Measurements from ENCODE around the gene ICOS.
"Not testable (repeated sequence)": the region's sequence is repeated elsewhere in the genome, so short reads cannot be mapped to it uniquely, and the experiment has no call there.

The ICOS gene

DNA sequence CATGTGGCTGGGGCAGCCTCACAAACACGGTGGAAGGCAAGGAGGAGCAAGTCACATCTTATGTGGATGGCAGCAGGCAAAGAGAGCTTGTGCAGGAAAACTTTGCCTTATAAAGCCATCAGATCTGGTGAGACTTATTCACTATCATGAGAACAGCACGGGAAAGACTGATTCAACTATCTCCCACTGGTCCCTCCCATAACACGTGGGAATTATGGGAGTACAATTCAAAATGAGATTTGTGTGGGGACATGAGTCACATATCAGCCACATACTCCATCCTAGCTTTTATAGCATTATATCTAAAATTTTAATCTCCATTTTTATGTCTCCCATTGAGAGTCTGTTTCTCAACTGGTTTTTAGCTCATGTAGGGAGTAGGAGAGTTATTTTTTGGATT is 45.7 kb downstream of the ICOS start:
- DNase-seq, result no peak

DNA sequence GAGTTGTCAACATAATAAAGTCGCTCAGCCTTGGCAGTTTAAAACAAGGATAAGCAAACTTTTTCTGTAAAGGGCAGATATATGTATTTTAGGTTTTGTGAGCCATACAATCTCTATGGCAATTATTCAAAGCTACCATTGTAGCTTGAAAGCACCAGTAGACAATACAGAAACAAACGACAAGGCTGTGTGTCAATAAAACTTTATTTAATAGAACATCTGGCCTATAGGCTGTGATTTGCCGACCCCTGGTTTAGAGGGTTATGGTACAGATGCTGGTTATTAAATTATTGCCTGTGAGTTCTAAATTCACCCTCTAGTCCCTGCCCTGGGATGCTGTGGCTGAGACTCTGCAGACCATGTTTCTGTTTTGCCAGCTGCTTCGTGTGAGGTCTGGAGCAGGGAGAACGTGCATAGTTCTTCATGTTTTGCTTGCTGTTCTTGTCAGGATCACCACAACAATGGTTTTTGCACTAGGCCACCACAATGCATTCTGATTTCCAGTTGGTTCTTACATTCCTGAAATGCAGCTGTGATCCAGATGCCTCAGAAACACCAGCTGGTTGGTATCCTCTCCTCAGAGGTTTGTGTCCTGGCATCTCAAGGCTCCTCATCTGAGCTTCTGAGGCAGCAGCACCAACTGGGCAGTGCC is 46.6 kb downstream of the ICOS start:
- no peak for DNase-seq

- DNase-seq, result not testable (repeated sequence)
These were observed 49.4 kb downstream of the ICOS start for GRCh38 chr2:203985978-203986377.

DNA sequence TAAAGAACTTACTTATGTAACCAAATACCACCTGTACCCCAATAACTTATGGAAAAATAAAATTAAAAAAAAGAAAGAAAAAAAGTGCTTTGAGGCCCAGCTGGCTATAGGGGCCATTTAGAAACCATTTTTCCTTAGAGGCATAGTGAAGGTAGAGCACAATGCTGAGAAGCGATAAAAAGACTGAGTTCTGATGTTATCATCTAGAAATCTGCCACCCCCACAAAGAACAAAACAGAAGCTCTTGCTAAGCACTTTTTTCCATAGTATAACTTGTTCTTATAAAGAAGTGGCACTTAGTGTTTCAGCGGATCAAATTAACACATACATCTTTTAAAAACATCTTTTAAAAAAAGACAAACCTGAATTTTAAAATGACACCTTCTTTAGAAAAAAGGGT is 51.4 kb downstream of the ICOS start:
- DNase-seq, result no peak

- DNase-seq, result no peak
These were observed 52.1 kb downstream of the ICOS start for GRCh38 chr2:203988500-203989260.

DNA sequence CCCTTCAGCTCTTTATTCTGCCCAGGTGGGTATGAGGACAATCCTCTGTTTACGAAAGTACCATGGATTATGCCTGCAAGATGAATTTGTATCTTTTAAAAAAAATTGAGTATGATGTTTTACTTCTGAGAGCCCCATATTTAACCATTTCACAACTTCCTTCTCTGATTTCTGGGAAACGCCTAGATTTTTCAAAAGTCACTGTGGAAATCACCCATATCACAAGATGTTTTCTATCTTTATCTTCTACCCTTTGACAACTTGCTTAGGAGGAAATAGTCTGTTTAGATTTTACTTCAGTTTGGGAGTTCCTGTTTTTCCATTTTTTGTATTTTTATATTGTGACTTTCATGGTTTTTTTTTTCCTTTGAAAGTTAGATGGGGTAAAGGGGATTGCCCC is 53.0 kb downstream of the ICOS start:
- no peak for DNase-seq

GRCh38 chr2:203992509-203992908 is 55.9 kb downstream of the ICOS start:
- no peak for DNase-seq

GRCh38 chr2:203993011-203993410 is 56.4 kb downstream of the ICOS start:
- no peak for DNase-seq

GRCh38 chr2:203993560-203993959 is 57.0 kb downstream of the ICOS start:
- no peak for DNase-seq

DNA sequence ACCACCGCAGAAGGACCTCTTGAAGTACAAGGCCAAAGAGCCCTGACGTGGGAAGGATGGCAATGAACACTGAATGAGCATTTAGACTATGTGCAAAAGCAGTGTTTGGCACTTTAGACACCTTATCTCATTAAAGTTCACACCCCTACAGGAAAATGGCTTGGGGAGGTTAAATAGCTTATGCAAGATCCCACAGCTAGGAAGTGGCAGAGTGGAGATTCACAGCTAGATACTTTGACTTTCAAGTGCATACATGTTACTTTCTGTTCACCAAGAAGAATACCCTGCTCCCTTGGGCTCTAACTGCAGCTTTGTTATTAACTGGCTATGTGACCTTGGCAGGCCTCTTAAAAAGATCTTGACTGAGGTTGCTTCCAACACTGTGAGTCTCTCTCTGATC is 58.2 kb downstream of the ICOS start:
- no peak for DNase-seq

DNA sequence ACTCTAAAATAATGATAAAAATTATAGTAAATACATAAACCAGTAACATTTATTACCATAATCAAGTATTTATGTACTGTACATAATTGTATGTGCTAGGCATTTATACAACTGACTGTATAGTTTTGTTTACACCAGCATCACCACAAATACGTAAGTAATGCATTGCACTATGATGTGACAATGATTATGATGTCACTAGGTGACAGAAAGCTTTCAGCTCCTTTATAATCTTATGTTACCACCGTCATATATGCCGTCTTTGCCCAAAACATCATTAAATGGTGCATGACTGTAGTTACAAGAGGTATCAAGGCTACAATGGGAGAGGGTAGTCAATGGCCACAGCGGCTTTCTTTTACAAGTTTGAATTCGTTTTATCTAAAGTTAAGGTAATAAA is 60.1 kb downstream of the ICOS start:
- no peak for DNase-seq

DNA sequence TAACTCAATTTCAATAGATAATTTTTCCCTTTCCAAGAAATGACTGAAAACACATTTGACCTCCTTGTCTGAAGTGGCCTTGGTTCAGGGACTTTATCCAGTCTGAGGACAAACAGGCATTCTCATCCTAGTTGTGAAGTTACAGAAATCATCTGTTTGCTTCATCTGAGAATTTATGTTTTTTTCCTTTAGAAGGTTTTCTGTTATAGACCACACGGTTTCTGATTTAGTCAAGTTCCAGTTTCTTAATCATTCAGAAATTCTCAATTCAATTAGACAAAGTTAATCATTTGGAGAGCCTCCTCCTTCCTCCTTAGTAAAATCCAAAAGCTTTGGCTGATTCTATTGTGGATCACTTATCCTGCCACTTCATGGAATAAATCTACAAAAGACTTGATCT is 60.9 kb downstream of the ICOS start:
- no peak for DNase-seq

DNA sequence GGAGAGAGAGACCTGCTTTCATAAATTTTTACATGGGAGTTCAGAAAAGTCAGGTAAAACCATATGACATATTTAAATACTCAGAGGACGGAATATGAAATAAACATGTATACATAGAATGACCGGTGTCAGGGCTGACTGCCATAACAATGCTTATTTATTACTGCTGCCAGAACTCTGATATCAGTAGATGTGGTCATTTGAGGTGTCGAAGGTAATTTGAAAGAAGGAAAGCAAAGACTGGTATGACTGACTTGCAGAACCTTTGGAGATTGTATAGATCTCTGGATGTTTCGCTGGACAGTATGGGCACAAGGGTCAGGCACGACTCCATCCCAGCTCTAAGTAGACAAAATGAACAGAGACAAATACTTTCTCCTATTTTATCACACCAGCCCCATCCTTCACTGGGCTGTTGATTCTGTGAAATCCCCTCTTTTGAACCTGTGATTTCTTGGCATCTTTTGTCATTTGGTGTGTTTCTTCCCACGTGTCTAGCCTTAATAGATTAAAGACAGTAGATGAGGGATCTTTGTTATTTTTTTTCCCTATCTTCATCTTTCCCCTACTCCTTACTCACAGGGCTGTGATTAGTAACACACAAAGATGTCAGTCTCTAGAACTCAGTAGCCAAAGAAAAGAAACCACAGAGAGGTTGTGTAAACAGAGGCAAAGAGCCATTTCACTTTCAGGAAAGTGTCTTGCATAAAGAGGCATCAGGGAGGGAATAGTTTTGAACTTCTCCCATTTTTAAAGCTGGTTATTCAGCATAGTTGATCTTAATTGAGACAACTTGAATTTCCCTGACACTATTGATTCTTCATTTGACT is 61.6 kb downstream of the ICOS start:
- no peak for DNase-seq

DNA sequence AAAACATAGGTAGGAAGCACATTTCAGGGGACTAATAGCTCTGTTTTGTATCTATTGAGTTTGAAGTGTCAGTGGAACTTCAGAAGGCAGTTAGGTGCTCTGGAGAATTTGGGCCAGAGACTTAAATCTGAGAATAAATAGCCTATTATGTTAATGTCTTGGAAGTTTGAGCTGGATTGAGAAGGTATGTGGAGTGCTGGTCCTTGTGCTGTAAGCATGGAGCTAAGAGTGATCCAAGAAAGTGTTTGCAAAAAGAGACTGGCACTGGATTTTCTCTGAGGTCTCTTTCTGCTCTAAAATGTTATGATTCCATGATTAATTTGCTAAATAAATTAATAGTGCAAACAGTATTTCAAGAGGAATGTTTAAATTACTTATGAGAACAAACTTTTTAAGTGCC is 63.3 kb downstream of the ICOS start:
- no peak for DNase-seq

DNA sequence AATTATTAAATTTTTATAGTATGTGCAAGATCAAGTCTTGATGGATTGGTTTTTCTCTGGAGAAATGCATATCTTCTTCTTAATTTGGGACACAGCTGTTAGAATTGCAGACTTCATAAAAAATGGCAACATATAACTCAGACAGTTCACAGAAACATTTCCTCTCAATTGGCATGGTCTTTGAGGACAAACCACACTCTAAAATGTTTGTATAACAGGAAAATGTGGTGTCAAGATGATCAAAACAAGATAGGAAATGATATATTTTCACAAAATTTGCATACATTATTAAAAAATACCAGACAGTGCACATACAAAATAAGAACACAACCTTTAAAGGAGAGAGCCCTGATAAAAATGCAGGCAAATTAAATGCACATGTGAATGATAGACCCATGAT is 63.9 kb downstream of the ICOS start:
- no peak for DNase-seq

DNA sequence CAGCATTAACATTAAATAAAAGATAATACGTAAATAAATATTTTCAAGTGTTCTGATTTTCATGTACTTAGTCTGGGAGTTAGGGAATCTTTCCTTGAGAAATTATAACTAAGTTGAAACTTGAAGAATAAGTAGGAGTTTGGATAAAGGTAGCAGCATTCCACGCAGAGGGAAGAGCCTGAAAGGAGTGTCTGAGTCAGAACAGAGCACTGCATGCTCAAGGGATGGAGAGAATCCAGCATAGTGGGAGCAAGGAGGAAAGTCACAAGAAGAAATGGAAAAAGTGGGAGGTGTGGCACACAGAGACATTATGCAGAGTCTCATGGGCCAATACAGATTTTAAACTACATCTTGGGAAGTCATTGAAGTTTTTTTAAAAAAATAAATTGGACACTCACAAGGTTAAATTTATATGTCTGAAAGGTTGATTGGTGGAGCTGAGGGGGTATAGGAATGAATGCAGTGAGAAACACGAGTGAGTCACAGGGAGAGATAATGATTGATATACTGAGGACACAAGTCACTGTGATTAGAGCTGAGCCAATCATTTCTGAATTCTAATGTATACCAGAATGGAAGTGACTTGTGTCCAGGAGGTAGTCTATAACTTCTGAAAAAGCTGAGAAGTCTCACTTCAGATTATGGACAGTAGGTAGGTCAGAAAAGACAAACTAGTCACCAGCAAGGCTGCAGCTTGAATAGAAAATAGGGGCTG is 66.9 kb downstream of the ICOS start:
- DNase-seq, result no peak

DNA sequence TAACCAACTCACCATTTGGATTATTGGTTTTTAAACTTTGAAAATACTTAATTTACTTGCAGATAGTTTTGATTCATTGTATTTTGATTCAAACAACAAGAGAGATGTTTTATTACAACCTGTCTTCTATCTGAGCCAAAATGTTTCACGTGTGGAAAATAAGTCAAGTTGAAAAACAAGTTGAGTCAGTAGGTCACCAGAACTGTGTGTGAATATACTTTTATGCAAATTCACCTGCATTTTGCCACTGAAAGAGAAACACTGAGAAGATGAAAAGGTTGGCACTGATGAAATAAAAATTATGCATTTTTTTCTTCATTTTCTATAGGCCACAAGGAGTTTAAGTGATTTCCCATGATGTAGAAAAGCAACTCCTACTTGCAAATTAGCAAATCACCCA is 68.3 kb downstream of the ICOS start:
- DNase-seq, result no peak

GRCh38 chr2:204005940-204006721 is 69.6 kb downstream of the ICOS start:
- no peak for DNase-seq

- DNase-seq, result no peak
These were observed 71.8 kb downstream of the ICOS start for GRCh38 chr2:204008352-204008751.

DNA sequence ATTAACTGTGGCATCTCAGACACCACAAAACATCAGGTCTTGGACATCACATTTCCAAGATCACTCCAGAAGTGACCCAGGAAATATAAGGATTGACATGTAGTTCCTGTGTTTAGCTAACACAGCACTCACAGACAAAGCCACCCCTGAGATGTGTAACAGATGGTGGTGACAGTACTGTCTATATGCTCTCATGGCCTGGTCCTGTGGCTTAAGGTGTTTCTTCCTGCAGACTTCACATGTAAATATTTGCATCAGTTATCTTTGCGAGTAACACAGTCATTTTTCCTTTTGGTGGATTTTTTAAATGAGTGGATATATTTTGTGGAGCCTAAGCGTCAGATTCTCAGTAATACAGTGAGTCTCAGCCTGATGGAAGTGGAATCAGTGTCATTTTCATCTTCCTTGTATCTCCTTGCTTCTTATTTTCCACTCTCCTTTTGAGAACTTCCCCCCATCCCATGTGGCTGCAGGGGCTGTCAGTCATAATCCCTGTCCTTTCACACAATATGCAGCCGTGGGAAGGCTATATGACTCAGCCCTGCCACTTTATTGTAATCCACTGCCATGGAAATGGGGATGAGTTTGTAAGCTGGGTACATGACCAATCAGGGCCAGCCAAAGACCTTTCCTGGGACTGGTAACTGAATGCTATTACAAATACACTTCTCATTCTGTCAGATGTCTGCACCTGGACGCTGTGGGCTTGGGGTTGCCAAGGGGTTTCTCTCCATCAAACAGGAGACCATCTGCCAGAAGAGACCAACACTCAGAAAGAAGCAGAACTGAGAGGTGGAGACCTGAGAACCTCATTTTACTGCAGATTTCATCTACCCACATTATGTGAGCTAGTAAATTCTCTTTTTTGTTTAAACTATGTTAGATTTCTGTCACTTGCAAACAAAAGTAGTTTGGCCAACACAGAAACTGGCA is 74.3 kb downstream of the ICOS start:
- DNase-seq, result no peak

All from activated CD8-positive, alpha-beta memory T cell treated with anti-CD3 and anti-CD28 coated beads, Interleukin-2, amount 50 U/mL, for 4 hours (primary cell).